ENCODE data around the gene PEX11G.

The PEX11G gene

DNA sequence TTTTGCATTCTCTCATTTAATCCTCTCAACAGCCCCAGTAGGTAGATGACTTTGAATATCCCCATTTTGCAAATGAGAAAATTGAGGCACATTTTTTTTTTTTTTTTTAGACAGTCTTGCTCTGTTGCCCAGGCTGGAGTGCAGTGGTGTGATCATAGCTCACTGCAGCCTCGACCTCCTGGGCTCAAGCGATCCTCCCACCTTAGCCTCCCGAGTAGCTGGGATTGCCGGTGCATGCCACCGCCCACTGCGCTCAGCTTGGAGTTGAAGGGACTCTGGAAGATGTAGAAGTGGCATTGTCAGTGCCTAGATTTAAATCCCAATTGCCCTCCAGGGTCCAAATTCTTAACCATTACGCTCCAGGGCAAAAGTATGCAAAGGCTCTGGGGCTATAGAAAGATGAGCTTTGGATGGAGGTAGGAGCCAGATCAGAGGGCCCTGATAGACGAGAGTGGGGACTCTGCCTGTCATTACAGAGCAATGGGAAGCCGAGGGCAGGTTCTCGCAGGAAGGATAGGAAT lies 32.8 kb upstream of the PEX11G start:
- DNase-seq: no peak

DNA sequence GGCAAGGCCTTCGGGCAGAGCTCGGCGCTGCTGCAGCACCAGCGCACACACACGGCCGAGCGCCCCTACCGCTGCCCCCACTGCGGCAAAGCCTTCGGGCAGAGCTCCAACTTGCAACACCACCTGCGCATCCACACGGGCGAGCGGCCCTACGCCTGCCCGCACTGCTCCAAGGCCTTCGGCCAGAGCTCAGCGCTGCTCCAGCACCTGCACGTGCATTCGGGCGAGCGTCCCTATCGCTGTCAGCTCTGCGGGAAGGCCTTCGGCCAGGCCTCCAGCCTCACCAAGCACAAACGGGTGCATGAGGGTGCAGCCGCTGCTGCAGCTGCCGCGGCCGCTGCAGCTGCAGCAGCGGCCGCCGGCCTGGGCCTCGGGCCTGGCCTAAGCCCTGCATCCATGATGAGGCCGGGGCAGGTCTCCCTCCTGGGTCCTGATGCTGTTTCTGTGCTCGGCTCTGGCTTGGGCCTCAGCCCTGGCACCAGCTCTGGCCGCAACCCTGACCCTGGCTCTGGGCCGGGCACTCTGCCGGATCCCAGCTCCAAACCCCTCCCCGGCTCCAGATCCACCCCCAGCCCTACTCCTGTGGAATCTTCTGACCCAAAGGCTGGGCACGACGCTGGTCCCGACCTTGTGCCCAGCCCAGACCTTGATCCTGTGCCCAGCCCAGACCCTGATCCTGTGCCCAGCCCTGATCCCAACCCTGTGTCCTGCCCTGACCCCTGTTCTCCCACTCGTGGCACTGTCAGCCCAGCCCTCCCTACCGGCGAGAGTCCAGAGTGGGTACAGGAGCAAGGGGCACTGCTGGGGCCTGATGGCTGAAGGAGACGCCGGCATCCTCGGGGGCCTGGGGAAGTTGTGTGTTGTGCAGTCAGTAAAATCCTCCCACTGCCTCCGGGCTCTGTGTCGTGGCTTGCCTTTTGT lies 31.6 kb upstream of the PEX11G start:
- DNase-seq: no peak

DNA sequence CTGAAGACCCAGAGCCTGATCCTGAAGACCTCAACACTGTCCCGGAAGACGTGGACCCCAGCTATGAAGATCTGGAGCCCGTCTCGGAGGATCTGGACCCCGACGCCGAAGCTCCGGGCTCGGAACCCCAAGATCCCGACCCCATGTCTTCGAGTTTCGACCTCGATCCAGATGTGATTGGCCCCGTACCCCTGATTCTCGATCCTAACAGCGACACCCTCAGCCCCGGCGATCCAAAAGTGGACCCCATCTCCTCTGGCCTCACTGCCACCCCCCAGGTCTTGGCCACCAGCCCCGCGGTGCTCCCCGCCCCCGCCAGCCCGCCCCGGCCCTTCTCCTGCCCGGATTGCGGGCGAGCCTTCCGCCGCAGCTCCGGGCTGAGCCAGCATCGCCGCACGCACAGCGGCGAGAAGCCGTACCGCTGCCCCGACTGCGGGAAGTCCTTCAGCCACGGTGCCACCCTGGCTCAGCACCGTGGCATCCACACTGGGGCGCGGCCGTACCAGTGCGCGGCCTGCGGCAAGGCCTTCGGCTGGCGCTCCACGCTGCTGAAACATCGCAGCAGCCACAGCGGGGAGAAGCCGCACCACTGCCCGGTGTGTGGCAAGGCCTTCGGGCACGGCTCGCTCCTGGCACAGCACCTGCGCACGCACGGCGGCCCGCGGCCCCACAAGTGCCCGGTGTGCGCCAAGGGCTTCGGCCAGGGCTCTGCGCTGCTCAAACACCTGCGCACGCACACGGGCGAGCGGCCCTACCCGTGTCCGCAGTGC lies 30.7 kb upstream of the PEX11G start:
- no peak for DNase-seq

DNA sequence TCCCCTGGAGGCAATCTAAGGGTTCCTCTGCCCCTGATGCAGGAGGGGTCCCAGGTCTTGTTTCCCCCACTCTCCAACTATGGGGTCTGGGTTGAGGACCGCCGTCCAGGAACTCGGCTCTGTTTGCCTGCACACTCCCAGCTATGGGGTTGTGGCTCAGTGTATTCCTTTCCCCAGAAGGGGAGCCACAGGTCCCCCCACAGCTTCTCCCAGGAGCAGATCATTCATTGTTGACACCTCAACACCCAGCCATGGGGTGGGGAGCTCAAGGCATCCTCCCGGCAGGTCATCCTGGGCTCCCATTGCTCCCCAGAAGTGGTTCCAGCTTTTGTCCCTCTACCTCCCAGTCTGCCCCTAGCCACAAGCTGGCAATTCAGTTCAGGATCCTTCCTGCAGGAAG lies 28.0 kb upstream of the PEX11G start:
- DNase-seq: no peak

DNA sequence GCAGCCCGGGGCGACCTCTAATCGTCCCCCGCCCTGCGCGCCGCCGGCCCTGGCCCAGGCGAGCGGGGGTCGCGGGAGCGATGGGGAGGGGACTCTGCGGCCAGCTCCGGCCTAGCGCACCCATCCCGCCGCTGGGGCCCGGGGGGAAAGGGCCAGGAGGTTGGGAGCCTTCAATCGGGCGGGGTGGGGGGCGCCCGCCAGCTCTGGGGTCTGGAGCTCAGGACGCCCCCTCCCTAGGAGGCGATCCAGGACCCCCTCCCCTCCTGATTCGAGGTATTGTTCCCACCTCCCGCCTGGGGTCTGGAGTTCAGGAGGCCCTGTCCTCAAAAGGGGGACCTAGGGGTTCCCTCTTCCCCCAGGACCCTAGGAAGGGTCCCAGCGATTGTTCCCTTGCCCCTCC lies 27.5 kb upstream of the PEX11G start:
- no peak for DNase-seq

DNA sequence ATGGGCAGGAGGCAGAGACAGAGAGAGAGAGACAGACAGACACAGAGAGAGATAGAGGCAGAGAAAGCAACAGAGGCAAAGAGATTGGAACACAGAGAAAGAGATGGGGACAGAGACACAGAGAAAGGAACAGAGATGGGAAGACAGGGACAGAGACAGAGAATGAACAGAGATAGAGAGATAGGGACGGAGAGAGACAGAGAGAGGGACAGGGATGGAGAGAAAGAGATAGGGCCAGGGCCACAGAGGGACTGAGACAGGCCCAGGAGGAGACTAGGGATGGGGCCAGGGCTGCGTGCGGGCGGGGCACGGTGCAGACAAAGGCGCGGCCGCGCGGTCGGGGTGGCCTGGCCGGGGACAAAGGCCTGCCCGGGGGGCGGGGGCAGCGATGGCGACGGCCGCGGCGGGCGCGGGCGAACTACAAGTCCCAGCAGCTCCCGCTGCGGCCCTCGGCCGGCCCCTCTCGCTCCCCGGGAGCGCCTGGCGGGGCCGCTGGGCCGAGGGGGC lies 26.9 kb upstream of the PEX11G start, which contains the start of gene ZNF358:
TSS of gene ZNF358 (plus strand) at position 459 of the 507 bp plus-strand sequence. CDS start 3,140 bp downstream, outside the sequence.
- DNase-seq: no peak

DNA sequence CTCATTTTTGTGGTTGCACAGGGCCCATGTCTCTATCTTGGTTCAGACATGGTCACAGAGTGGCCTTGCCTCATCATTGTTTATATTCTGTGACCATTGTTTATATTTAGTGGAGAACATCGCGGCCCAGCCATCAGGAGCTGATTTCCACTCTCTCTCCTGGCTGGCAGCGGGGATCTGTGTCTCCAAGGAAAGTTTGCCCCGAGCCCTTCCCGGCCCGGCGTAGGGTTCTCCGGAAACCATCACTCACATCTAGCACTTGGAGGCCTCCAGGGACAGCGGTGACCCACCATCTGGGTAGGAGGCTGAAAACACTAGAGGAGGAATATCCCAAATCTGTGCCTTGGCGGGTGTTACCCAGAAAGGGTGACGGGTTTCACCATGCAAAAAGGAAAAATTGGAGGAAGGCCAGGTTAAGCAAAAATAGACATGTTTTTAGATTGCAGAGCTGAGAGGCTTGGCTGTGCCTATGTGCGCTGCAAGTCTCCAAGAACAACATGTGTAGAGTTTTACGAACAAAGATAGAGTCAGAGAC lies 26.3 kb upstream of the PEX11G start:
- DNase-seq: no peak

DNA sequence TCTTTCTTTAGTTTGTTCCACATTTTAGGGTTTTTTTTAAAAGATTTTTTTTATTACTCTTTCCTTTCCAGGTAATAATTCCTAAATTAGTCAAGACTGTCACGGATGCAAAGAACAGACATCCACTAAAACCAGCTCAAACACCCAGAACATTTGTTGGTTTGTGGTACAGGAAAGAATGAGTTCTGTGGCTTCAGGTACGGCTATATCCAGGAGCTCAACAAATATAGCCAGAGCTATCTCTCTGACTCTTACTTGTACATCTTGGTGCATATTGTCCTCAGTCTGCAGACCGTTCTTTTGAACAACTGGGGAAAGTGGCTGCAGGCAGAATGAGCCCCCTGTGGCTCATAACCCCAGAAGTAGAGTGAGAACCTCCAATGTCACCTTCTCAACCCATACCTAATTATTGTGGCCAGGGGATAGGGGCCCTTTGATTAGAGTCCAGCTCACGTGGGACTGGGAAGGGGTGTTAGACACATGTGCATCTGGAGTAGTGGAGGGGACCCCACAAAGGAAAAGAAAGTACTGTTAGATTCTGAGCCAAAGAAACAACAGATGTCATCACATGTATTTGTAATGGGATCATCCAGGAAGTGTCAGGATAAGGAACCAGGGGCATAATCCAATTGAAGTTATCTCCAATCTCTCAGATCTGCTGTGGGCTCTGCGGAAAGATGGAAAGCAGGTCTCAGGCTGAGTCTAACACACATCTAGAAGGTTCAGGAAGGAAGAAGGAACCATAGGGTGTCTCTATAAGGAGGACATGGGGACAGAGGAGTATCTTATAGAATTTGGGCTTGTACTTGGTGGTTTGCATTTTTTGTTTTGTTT lies 25.2 kb upstream of the PEX11G start:
- no peak for DNase-seq

DNA sequence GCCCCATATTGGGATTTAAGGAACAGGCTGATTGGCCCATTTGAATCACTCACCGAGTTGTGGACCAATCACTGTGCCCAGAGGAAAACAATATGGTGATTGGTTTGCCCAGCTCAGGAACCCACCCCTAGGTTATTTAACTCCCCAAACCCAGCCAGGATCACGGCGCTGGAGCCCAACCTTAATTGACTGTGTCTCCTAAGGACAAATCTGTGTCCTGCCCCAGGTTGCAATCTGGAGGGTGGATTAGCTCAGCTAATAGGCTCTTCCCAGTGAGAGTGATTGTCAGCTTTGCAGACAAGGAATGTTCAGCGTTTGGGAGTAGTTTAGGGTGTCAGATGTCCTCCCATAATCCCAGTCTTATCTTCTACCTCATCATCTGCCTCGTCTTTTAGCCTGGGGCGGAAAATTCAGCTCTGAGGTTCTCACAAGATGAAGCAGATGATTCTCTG lies 23.6 kb upstream of the PEX11G start:
- DNase-seq: no peak

DNA sequence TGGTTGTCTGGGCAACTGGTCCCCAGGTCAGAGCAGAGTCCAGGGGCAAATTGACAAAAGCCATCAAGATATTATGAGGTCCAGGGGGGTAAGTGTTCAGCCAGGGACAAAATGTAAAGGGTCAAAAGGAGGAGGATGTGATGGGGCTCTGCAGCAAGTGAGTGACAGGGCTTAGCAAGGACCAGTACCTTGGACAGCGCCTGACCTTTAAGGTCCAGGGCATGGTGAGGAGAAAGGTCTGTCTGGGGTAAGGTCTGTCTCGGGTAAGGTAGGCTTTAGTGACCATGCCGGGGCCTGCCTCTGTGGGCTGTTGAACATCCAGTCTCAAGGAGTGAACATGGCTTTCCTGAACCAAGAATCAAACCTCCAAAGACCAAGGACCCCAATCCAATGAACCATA lies 20.8 kb upstream of the PEX11G start:
- DNase-seq: no peak

DNA sequence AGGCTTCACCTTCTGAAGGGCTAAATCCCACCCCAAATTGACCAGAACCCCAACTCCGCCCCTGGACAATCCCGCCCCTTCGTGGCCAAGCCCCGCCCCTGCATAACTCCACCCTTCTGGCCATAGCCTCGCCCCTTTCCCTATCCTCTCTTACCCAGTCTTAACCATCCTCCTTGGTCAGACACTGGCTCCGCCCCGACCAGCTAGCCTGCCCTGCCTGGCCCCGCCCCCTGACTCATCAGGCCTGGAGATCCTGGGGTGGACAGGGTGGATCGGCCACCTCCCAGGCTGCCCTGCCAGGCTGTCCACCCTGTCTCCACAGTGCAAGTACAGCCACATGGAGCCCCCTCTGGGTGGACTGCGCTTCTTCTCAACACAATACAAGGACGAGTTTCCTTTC lies 19.0 kb upstream of the PEX11G start:
- DNase-seq: no peak

DNA sequence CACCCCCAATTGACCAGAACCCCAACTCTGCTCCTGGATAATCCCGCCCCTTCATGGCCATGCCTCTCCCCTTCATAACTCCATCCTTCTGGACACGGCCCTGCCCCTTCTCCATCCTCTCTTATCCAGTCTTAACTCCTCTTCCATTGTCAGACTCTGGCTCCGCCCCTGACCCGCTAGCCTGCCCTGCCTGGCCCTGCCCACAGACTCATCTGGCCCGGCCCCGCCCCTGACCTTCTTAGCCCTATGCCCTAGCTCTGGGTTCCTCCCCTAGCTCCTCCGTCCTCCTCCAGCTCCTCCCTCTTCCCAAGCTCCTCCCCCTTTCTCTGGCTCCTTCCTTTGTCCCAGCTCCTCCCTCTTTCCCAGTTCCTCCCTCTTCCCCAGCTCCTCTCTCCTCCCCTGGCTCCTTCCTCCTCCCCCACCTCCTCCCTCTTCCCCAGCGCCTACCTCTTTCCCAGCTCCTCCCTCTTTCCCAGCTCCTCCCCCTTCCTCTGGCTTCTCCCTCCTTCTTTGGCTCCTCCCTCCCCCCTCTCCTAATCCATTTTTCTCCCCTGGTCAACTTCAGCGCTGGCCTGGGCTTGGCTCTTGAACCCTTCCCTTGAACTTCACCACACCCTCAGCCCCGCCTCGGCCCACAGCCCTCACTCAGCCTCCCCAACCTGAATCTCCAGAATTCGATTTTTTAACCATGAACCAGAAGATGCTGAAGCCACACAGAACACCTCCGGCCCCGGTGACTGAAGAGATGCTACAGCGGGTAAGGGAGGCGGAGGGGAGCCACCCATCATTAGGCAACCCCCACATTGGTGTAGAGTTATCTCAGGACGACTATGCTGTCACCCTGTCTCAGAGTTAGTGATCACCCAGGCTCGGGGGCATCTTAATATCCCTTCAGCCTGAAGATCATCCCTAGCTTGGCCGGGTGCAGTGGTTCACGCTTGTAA lies 17.8 kb upstream of the PEX11G start:
- no peak for DNase-seq

DNA sequence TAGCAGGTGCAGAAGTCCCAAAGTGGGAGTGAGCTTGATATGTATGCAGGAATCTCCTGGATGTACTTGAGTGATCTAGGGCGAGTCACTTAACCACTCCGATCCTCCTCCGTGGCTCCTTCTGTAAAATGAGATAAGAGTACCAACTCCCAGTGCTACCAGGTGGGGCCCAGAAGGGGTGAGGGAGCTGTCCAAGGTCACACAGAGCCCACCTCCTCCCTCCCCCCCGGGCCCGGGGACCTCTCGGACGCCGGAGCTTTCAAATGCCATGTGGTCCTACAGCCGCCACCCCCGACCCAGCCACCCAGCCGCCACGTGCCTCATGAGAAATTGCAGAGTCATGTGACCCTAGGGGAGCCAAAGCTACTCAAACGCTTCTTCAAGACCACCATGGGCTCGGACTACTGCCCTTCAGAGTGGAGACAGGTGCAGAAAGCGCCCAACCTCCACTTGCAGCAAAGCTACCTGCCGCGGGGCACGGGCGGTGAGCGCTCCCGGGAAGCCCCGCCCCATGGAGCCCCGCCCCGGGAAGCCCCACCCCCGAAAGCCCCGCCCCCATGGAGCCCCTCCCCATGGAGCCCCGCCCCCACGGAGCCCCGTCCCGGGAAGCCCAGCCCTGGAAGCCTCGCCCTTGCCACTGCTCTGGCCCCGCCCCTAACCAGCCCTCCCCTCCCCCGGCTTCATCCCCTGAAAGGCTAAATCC lies 17.0 kb upstream of the PEX11G start:
- no peak for DNase-seq

DNA sequence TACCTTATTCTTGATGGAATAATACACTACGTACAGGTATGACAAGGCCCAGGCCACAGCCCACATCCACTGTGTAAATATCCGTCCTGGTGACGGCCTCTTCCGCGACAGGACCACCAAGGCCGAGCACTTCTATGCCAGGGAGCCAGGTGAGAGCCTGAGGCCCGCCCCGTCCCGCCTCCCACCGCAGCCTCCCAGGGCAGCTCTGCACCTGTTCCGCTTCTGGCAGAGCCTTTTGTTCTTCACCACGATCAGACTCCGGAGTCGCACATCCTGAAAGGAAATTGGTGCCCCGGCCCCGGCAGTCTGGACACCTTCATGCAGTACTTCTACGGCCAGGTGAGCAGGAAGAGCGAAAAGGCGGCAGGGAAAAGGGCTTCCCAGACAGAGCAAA lies 16.4 kb upstream of the PEX11G start:
- no peak for DNase-seq

DNA sequence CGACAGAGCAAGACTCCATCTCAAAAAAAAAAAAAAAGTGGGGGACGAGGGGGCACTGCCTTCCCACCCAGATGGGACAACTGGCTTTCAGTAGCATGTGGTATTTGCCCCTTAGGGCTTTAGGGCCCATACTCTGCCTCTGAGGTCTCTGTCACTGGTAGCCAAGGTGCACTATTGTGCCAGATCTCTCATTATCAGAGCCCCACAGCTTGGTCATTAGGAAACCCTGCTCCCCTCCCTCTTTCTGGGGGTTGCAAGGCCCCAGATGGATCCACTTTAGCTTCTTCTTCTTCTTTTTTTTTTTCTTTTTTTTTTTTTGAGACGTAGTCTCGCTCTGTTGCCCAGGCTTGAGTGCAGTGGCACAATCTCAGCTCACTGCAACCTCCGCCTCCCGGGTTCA lies 15.8 kb upstream of the PEX11G start:
- DNase-seq: no peak

DNA sequence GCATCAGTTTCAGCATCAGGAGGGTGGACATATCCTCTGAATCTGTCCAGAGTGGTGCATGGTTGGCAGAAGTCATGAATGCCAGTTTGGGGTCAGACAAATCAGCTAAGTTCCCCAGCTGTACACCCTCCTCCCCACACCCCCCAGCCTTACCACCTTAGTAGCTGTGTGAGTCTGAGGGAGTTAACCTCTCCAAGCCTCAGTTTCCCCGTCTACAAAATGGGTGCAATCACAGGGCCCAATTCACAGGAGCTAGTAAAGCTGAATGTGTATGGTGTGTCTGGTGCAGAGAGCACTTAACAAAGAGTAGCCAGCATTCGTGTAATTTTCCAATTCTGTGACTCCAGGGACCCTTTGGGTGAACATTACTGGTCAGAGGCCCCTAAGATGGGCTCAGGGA lies 13.7 kb upstream of the PEX11G start:
- DNase-seq: no peak

DNA sequence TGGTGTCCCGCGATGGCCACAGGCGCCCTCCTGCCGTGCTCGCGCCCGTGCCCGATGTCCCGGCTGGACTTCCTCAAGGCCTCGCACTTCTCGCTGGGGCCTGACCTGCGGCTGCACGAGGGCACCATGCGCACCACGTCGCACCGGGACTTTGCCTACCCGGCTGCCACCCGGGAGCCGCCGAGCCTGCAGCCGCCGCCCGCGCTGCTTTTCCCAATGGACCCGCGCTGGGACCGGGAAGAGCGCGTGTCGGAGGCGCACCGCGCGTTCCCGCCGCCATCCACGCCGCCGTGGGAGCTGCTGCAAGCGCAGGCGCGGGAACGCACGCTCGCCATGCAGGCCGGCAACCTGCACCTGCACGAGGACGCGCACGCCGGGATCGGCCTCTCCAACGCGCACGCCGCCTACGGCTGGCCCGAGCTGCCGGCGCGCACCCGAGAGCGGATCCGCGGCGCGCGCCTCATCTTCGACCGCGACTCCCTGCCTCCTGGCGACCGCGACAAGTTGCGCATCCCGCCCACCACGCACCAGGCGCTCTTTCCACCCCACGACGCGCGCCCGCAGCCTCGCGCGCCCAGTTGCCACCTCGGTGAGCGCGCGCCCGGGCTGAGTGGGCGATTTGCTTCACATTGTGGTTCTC lies 12.1 kb upstream of the PEX11G start:
- DNase-seq: no peak

DNA sequence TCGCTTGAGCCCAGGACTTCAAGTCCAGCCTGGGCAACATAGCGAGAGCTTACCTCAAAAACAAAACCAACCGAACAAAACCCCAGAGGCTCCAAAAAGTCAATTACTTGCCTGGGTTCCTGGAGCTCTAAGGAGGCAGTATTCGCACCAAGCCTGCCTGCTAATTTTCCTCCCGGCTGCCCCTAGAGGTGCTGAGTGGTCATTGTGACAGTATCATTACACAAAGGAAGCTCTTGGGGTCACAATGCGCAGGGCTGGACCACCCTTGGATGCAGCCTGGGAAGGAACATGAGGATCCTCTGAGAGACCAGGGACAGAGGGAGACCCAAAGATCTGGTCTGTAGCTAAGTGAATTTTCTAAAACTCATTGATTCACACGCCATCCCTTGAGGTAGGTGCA lies 8.5 kb upstream of the PEX11G start:
- no peak for DNase-seq

DNA sequence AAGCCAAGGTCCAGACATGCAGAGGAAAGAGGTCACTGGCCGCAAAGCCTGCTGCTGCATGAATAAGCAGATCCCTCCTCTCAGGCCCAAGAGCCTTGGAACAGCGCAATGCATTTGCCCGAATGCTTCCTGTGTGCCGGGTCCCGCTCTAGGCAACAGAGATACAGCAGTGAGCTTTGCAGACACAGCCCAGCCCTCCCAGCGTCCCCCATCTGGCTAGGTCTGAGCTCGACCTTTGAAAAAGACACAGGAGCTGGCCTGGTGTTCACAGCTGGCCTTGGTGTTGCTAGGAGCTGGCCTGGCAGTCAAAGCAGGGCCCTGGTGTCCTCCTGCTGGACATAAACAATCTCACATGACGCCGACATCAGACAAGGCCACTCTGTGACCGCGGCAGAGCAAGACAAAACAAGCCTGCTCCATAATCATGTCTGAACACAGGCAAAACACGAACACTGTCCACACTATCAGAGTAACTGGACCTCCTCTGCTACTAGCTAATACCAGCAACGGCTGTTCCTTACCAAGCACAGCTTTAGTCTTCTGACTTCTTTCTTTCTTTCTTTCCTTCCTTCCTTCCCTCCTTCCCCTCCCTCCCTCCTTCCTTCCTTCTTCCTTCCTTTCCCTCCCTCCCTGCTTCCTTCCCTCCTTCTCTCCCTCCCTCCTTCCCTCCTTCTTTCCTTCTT lies 5.7 kb upstream of the PEX11G start:
- DNase-seq: no peak

Data from cortex of kidney (tissue), 1 donor.